ENCODE data around the gene TSHZ3.

Gene TSHZ3

DNA sequence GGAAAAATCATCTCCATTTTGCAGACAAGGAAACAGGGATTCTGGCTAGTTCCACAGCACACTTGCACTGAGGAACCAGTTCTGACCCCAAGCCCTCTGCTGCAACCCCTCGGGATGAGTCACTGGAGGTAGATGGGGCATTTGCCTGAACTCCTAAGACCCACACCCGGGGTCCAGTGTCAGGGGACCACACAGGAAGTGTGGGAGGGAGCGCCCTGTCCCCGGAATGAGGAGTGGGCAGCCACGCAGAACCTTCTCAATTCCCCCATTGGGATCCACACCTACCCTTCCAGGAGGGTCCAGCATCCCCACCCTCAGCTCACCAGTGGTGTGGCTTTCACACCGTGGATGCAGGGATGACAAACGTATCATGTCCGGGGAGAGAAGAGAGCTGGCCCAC lies 62.7 kb downstream of the TSHZ3 start:
- CTCF ChIA-PET: interaction anchor here (0.5 kb wide), 1 partner anchor 756 kb away, joined by 4 read pairs; no protein-coding TSS in a partner anchor
- H3K27ac ChIP-seq: no peak overlapping the region
- TF ChIP-seq, protein P1, sequence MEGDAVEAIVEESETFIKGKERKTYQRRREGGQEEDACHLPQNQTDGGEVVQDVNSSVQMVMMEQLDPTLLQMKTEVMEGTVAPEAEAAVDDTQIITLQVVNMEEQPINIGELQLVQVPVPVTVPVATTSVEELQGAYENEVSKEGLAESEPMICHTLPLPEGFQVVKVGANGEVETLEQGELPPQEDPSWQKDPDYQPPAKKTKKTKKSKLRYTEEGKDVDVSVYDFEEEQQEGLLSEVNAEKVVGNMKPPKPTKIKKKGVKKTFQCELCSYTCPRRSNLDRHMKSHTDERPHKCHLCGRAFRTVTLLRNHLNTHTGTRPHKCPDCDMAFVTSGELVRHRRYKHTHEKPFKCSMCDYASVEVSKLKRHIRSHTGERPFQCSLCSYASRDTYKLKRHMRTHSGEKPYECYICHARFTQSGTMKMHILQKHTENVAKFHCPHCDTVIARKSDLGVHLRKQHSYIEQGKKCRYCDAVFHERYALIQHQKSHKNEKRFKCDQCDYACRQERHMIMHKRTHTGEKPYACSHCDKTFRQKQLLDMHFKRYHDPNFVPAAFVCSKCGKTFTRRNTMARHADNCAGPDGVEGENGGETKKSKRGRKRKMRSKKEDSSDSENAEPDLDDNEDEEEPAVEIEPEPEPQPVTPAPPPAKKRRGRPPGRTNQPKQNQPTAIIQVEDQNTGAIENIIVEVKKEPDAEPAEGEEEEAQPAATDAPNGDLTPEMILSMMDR (conservative IDR thresholded peaks at IDR 0.05; ENCODE audit: low read depth): no peak
- POLR2A ChIA-PET (ENCODE audit: low non-redundant PET): no interaction called here
- DNase-seq (ENCODE audit: low spot score): no peak

DNA sequence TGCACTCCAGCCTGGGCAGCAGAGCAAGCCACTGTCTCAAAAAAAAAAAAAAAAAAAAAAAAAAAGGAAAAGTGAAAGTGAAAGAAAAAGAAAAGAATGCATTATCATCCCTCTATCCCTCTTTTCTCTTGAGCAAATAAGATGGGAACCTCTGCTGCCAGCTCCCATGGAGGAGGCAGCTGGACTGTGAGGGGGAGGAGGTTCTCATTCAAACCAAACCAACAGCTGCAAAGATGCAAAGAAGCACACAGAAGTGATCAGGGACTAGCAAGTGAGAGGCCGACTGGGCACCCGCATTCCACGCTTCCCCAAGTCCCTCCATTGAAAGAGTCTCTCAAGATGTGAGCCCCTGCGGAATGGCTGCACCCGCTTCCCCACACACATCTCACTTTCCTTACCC lies 63.5 kb downstream of the TSHZ3 start:
- no peak for DNase-seq (ENCODE audit: low spot score)
- TF ChIP-seq, protein P1 (conservative IDR thresholded peaks at IDR 0.05; ENCODE audit: low read depth): no peak
- no peak overlapping the region for H3K27ac ChIP-seq
- CTCF ChIA-PET: no interaction called here
- POLR2A ChIA-PET (ENCODE audit: low non-redundant PET): no interaction called here

DNA sequence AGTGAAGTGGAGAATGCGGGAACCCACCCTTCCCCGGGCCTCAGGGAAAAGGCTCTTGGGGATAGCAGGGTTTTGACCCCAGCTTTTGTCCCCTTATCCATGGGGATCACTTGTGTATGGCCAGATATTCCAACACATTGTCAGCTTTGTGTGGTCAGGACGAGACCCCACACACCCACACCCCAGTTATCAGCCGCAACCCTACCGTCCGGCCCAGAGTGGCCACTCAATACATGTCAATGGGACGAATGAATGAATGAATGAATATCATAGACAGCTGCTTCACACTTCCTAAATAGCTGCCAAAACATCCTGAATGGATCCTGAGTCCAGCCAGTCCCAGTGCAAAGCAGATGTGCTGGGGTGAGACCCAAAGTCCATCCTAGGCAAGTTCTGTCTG lies 64.6 kb downstream of the TSHZ3 start:
- TF ChIP-seq, protein P1 (conservative IDR thresholded peaks at IDR 0.05; ENCODE audit: low read depth): no peak

DNA sequence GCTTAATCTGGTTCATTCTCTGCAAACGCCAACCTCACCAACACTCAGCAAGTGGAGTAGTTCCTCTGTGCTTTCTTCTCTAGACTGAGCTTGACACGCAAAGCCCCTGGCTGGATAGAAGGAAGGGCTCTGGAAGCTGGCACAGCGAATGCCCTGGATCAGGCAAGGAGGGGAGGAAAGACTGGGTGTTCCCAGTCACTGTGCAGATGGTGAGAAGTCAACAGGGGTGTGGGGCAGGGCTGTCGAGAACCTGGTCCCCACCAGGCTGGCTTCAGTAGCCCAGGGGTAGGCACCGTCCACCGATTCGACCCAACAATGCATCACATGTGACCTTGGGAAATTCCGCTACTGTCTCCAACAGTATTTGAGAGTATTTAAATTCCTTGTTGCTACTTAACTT lies 65.5 kb downstream of the TSHZ3 start:
- POLR2A ChIA-PET (ENCODE audit: low non-redundant PET): no interaction called here
- TF ChIP-seq, protein P1 (conservative IDR thresholded peaks at IDR 0.05; ENCODE audit: low read depth): no peak
- no peak for DNase-seq (ENCODE audit: low spot score)
- no peak overlapping the region for H3K27ac ChIP-seq
- CTCF ChIA-PET: interaction anchor here (0.7 kb wide), 1 partner anchor 143 kb away, joined by 4 read pairs; no protein-coding TSS in a partner anchor

More for the DNA sequence above, 64.6 kb downstream of the TSHZ3 start:
- DNase-seq (ENCODE audit: low spot score): no peak
- ChIA-PET POLR2A (ENCODE audit: low non-redundant PET) (no interaction called here), CTCF (no interaction called here)
- no peak overlapping the region for H3K27ac ChIP-seq

GRCh38 chr19:31282346-31282745 lies 66.9 kb downstream of the TSHZ3 start:
- no peak for DNase-seq (ENCODE audit: low spot score)
- H3K27ac ChIP-seq: no peak overlapping the region
- ChIA-PET POLR2A (ENCODE audit: low non-redundant PET) (no interaction called here), CTCF (no interaction called here)
- TF ChIP-seq, protein P1 (conservative IDR thresholded peaks at IDR 0.05; ENCODE audit: low read depth): no peak

DNA sequence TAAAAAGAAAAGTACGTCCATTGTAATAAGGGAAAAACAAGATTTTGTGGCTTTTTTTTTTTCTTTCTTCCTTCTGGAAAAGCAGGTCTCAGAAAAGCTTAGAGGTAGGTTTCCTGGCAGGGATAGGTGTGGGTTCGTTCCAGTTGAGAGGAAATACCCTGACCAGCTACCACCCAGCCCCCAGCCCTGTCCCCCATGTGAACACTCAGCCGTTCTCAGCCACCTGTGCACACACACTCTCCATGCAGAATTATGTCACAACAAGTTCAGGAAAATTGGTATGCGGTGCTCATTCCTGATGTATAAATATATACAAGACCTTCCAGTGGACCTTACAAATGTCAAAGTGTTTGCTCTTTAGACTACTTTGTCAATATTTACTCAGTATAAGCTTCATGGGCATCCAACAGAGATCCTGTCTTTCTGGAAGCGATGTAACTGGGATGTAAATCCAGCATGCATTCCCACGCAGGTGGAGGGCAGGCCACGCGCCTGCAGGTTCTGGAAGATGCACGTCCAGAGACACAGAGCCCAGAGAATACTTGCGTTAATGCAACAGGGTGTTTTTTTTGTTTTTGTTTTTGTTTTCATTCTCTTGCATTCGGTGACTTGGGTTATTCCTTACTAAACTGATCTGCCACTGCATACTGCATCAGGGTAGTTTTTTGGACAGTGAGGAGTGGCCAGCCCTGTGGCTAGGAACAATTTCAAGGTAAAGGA lies 68.8 kb downstream of the TSHZ3 start:
- POLR2A ChIA-PET (ENCODE audit: low non-redundant PET): no interaction called here
- H3K27ac ChIP-seq: no peak overlapping the region
- TF ChIP-seq, protein P1 (conservative IDR thresholded peaks at IDR 0.05; ENCODE audit: low read depth): no peak
- no peak for DNase-seq (ENCODE audit: low spot score)
- CTCF ChIA-PET: no interaction called here
